NCI-H510A (cell line): ENCODE results near the gene HSF2BP.
A peak's percentile ranks its signal among the peaks of the same experiment; 100 is the strongest.
"Not testable (repeated sequence)": the region's sequence is repeated elsewhere in the genome, so short reads cannot be mapped to it uniquely, and the experiment has no call there.

Source experiments
- DNase-seq: peaks from one replicate; lab custom pipeline; 2025; lab: John Stamatoyannopoulos, UW

Gene HSF2BP

DNA sequence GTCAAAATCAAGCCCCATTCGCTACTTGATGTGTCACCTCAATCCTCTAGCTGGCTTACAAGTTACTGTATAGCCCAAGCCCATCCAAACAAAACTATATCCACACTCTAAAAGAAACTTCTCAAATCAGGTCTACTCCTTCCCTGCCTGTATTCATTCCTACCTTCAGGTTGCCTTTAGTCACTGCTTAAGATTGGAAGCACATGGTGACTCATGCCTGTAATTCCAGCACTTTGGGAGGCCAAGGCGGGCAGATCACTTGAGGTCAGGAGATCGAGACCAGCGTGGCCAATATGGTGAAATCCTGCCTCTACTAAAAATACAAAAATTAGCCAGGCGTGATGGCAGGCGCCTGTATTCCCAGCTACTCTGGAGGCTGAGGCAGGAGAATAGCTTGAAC, 7.4 kb downstream of the HSF2BP start:
- not testable (repeated sequence) for DNase-seq

DNA sequence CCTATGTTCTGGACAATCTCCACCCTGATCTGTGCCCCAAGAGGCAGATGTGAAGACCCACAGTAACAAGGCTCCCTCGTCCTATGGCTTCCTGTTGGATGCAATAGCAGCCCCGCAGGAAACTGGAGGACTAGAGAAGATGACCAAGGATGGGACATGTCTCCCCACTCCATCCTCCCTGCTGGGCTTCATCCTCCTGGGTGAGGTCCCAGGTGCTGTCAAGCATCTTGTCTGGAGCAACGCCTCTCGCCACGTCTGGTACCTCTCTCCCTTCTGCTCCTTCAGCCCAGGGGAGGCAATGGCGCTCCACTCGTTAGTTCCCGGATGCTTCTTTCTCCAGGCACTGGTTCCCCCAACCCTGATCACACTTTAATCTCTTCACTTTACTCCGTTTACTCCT, 11.1 kb downstream of the HSF2BP start:
- no peak for DNase-seq

- DNase-seq: peak; percentile 61
Measured at GRCh38 chr21:43646550-43647260, 12.6 kb downstream of the HSF2BP start.

GRCh38 chr21:43645976-43646375, 13.3 kb downstream of the HSF2BP start:
- DNase-seq: no peak

DNA sequence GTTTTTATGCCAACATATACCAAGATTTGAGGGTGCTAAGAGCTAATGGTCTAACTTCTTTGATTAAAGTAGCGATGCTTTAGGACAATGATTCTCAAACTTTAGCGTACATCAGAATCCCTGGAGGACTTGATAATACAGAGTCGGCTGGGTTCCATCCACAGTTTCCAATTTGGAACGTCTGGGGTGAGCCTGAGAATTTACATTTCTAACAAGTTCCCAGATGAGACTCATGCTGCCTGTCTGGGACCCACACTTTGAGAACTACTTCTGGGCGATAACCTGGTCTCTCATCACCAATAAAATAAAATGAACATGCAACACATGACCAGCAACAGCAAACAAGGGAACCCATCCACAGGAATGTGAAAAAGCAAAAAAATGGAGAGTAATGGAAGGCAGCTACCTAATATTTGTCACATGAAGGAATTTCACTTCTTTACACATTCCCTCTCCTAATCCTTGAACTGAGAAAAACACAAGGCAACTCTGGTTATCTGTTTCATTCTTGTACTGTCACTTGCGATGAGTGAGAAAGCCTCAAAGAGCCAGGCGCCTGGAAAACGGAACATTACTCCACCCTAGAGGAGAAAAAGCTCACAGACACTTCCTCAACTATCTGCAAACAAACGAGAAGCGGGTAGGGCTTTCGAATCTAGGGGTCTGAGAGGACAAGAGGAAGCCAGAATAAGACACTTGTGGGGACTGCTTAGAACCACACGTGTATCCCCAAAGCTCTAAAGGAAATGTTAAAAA, 14.0 kb downstream of the HSF2BP start:
- DNase-seq: no peak

- DNase-seq: no peak
Measured at GRCh38 chr21:43644609-43645008, 14.7 kb downstream of the HSF2BP start.

- DNase-seq: no peak
Measured at GRCh38 chr21:43644071-43644470, 15.2 kb downstream of the HSF2BP start.

GRCh38 chr21:43643193-43643592, 16.1 kb downstream of the HSF2BP start:
- no peak for DNase-seq

DNA sequence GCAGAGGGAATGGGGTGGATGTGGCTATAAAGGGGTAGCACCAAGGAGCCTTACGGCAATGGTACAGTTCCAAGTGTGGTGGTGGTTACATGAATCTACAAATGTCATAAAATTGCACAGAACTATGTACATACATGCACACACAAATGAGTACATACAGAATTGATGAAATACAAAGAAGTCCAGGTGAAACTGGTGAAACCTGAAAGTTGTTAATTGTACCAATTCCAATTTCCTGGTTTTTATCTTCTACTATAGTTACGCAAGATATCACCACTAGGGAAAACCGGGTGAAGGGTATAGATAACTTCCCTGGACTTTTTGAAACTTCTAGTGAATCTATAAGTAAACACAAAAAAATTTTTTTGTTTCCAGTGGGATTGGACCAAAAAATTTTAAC, 18.9 kb downstream of the HSF2BP start:
- no peak for DNase-seq

- DNase-seq: no peak
Measured at GRCh38 chr21:43639470-43640353, 19.6 kb downstream of the HSF2BP start.

DNA sequence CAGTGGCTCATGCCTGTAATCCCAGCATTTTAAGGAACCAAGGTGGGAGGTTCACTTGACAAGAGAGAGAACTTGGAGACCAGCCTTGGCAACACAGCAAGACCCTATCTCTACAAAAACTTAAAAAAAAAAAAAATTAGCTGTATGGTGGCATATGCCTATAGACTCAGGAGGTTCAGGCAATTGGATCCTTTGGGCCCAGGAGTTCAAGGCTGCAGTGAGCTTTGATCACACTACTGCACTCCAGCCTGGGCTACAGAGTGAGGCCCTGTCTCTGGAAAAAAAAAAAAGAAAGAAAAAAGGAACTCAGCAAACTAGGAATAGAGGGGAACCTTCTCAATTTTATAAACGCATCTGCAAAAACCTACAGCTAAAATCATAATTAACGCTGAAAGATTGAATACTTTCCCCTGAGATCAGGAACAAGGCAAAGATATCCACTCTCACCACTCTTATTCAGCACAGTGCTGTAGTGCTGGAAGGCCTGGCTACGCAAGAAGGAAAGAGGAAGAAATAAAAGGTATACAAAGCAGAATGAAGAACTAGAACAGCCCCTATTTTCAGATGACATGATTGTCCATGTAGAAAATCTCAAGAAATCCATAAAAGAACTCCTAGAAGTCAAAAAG, 21.6 kb downstream of the HSF2BP start:
- no peak for DNase-seq

GRCh38 chr21:43635436-43635835, 23.9 kb downstream of the HSF2BP start:
- no peak for DNase-seq

DNA sequence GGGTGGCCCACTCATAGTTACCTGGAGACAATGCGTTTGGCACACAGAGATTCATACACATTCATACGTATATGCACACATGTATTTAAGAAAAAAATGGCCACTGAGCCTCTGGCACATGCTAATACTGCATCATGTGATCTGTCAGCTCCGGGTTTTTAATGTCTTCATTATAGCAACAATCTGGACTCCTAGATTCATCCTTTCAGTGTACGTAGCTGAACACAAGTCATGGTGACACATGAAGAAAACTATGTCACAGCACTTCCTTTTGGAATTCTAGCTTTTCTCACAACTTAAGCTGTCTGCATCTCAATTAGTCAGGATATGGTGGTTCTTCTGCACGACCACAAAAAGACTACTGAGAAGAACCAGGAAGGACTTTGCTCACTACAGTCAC, 24.7 kb downstream of the HSF2BP start:
- no peak for DNase-seq

- no peak for DNase-seq
Measured at GRCh38 chr21:43632373-43632905, 26.8 kb downstream of the HSF2BP start.

DNA sequence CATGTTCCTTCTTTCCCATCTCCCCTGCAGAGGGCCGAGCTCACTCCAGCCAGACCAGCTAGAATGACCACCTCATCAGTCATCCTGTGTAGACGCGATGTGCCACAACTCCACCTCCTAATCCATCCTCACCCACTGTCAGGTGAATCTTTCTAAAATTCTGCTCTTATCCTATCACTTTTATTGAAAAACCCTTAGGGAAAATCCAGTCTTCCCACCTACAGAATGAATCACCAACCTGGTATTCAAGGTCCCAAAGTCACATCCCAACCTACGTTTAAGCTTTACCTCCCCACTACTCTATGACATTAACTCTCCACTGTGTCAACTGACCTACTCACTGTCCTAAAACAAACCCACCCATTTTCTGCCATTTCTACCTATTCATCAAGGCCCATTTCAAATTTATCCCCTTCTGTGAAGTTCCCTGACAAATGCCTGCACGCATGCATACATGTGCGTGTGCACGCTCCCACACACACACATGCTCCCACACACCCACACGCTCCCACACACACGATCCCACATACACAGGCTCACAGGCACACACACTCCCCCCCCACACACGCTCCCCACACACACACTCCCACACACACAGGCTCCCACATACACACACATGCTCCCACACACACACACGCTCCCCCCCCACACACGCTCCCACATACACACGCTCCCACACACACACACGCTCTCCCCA, 27.7 kb downstream of the HSF2BP start:
- no peak for DNase-seq

- no peak for DNase-seq
Measured at GRCh38 chr21:43627527-43627926, 31.8 kb downstream of the HSF2BP start.

GRCh38 chr21:43626390-43626789, 32.9 kb downstream of the HSF2BP start:
- DNase-seq: no peak

GRCh38 chr21:43624339-43624738, 34.9 kb downstream of the HSF2BP start:
- DNase-seq: no peak

DNA sequence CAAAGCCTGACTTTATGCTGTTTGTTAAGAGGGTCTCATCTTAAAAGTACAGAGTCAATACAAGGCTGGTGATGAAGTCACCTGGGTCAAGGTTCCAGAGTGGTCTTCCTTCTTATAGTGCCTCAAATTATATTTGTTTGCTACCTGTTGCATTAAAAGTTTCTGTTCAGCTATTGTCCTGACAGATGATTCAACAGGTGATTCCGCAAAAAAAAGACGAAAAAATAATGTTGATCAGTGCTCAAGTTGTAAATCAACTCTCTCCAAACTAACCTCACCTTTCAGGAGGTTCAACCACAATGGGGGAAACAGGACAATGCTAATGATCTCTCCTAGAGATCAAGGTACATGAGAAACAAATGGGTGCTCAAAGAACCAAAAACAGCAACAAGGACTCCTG, 35.7 kb downstream of the HSF2BP start:
- no peak for DNase-seq

DNA sequence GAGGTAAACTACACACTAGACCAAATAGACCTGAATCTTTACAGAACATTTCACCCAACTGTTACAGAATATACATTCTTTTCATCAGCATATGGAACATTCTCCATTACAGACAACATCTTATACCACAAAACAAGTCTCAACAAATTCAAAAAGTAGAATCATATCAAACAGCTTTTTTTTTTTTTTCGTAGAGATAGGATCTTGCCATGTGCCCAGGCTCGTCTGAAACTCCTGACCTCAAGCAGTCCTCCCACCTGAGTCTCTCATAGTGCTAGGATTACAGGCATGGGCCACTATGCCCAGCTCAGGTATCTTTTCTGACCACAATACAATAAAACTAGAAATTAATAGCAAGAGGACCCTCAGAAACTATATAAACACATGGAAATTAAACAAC, 36.5 kb downstream of the HSF2BP start:
- DNase-seq: no peak

GRCh38 chr21:43619856-43620255, 39.4 kb downstream of the HSF2BP start:
- DNase-seq: no peak
